HG03575 (cell line): ENCODE data around the gene MTG2.
"Not testable (repeated sequence)": the region's sequence is repeated elsewhere in the genome, so short reads cannot be mapped to it uniquely, and the experiment has no call there.

Source experiments
- ATAC-seq: cut with Tn5 transposase; IDR thresholded peaks from one replicate; pipeline ENCODE4 v1.9.1; 2021; ENCODE audit not compliant: unreplicated experiment, insufficient number of reproducible peaks, low FRiP score; ENCODE audit errors: extremely low read depth

Gene MTG2

GRCh38 chr20:62143957-62144825 lies 38.6 kb upstream of the MTG2 start:
- ATAC-seq = no peak

GRCh38 chr20:62145688-62146018 lies 37.2 kb upstream of the MTG2 start:
- ATAC-seq = no peak

- no peak for ATAC-seq
These were observed 36.6 kb upstream of the MTG2 start for GRCh38 chr20:62146019-62146755.

GRCh38 chr20:62147125-62147524 lies 35.7 kb upstream of the MTG2 start:
- ATAC-seq = no peak

GRCh38 chr20:62147528-62147927 lies 35.3 kb upstream of the MTG2 start:
- no peak for ATAC-seq

GRCh38 chr20:62148383-62148782 lies 34.4 kb upstream of the MTG2 start:
- not testable (repeated sequence) for ATAC-seq

GRCh38 chr20:62148908-62149314 lies 33.9 kb upstream of the MTG2 start:
- no peak for ATAC-seq

- no peak for ATAC-seq
These were observed 33.1 kb upstream of the MTG2 start for GRCh38 chr20:62149532-62150309.

GRCh38 chr20:62150310-62150575 lies 32.6 kb upstream of the MTG2 start:
- no peak for ATAC-seq

GRCh38 chr20:62151225-62151624 lies 31.6 kb upstream of the MTG2 start:
- ATAC-seq = no peak

- ATAC-seq = no peak
These were observed 30.9 kb upstream of the MTG2 start for GRCh38 chr20:62151835-62152364.

- ATAC-seq = no peak
These were observed 27.2 kb upstream of the MTG2 start for GRCh38 chr20:62155428-62156253.

GRCh38 chr20:62156254-62156556 lies 26.6 kb upstream of the MTG2 start:
- no peak for ATAC-seq

- no peak for ATAC-seq
These were observed 26.0 kb upstream of the MTG2 start for GRCh38 chr20:62156592-62157386.

GRCh38 chr20:62157387-62158087 lies 25.3 kb upstream of the MTG2 start:
- no peak for ATAC-seq

- no peak for ATAC-seq
These were observed 24.8 kb upstream of the MTG2 start for GRCh38 chr20:62158088-62158400.

GRCh38 chr20:62158541-62158940 lies 24.3 kb upstream of the MTG2 start:
- ATAC-seq = no peak

- no peak for ATAC-seq
These were observed 23.8 kb upstream of the MTG2 start for GRCh38 chr20:62159052-62159451.
